ENCODE measurements around the gene GIGYF2.

The GIGYF2 gene

DNA sequence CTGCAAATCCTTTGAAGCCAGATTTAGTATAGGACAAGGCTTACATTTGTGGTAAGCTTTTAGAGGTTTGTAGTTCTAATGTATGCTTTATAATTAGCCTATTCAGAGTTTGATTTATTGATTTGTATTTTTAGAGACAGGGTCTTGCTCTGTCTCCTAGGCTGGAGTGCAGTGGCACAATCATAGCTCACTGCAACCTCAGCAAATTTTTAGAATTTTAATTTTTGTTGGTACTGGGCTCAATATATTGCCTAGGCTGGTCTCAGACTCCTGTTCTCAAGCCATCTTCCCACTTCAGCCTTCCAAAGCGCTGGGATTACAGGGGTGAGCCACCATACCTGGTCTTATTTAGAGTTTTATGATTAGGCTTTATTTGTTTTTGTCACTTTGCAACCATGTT is 74.7 kb downstream of the GIGYF2 start:
- no peak for DNase-seq

DNA sequence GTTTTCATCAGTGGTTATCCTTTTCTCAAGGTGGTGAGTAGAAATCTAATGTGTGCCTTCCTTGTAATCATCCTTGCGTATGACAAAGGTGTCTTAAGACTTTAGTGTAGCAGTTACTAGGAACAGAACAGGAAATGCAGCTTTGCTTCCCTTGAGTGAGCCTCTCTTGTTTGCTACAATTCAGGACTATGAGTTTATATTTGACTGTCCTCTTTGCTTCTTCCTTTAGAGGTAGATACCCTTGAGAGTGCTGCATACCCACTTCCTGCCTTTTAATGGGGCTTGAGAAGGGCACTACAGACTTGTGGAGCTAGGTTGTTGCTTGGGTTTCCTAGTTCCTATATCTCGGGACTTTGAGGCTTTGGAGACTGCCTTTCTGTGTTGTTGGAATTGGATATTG is 75.4 kb downstream of the GIGYF2 start:
- DNase-seq: no peak

DNA sequence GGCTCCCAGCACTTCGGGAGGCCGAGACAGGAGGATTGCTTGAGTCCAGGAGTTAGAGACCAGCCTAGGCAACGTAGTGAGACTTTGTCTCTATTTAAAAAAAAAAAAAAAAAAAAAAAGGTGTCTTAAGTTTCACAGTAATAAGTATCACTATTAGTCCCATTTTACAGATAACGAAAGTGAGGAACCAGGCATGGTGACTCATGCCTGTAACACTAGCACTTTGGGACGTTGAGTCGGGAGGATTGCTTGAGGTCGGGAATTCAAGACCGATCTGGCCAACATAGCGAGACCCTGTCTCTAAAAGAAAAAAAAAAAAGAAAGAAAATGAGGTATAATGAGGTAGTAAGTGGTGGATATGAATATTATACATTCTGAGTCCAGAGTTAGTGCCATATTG is 76.7 kb downstream of the GIGYF2 start:
- no peak for DNase-seq

DNA sequence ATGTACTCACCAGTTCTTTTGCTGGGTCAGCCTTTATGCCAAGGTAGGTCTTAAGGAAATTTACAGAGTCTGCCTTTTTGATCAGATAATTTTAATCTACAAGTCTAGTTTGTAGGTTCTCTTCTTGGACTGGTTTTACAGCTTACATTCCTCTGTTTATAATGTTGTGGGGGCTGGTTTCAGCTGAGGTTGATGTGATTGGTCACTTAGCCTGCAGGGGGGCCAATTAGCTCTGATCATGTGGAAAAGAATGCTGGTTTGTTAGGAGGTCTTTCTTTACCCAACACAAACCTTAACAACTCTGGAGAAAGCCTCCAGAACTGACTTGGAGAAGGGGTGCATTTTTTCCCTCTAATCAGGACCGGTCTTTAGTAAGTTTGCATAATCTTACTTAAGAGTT is 79.3 kb downstream of the GIGYF2 start, which contains the start of gene KCNJ13:
Gene KCNJ13, minus strand, starts transcription at position 131 of the 400 bp plus-strand sequence. CDS start 5,203 bp downstream, outside the sequence.
- DNase-seq: no peak

DNA sequence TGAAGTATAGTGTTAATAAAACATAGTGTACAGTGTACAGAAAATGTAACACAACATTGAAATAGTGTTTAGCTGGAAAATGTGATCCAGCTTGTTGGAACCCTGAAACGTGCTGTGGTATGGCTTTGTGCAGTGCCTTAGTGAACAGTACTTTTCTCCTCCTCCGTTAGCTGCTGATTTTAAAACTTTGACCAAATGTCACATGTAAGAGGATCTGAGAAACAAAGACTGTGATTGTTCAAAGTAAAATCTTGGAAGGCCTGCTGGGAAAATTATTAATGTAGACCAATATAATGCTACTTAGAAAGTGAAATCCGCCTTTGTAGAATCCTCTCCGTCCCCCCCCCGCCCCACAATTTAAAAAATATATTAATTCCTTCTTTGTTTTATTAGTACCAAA is 80.1 kb downstream of the GIGYF2 start:
- DNase-seq: no peak

DNA sequence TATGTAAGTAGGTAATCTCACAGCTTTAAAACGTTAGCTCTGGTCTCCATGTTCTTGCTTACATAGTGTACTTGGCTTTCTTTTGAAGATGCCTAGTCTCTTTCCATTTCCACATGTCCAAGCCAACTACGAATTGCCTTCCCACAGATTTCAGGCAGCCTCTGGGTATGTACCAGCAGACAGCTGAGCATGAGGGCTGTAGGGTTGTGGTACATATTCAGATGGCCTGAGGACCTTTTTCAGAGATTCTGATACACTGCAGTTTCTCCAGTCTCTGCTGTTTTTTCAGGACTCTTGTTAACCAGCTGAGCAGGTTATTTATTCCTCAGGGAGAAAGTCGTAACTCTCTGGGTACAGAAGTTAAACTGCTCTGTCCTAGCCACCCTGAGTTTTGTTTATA is 82.3 kb downstream of the GIGYF2 start:
- no peak for DNase-seq

DNA sequence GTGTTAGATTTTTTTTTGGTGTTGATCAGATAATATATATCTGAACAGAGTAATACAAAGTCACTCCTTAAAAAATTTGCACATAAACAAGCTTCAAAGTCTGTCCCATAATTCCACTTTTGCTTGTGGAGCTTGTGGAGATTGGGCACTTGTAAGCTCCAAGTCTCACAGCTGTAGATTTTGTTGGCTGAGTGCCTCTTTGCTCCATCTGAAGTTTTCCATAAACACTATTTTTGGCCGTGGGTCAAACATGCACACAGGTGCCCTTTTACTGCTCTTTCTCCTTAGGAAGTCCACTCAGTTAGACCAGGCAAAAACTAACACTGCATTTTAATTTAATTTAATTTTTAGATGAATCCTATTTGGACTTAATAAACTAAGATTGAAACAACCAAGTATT is 82.8 kb downstream of the GIGYF2 start:
- no peak for DNase-seq

DNA sequence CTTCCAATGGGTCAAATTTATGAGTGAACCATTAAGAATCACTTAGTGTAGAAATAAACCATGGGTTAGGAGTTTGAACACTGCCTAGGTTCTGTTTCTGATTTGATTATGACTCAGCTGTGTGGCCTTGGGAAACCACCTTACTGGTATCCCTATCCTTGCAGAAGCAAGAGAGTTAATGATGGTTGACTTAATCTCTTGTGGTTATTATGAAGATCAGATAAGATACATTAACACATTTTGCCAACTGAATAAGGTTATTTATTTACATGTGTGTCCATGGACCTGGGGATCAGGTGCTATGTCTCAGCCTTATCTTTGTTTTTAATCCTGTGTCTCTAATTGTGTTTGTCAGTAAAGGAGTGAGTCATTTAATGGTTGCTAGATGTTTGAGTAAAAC is 84.6 kb downstream of the GIGYF2 start:
- DNase-seq: no peak

DNA sequence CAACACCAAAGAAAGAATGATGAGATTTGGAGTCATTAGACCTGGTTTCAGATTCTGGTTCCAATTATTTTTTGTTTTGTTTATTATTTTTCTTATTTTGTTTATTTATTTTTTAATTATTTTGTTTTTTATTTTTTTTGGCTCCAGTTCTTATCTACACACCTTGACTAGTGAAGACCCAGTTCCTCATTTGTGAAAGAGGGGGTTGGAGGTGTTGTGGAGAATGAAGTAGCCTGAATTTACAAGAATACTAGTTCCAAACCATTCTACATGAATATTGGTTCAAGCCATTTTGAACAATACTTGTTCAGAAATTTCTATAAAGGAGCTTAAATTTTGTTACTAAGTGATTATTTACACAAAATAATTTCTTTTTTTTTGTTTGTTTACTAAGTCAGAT is 86.1 kb downstream of the GIGYF2 start:
- DNase-seq: no peak

DNA sequence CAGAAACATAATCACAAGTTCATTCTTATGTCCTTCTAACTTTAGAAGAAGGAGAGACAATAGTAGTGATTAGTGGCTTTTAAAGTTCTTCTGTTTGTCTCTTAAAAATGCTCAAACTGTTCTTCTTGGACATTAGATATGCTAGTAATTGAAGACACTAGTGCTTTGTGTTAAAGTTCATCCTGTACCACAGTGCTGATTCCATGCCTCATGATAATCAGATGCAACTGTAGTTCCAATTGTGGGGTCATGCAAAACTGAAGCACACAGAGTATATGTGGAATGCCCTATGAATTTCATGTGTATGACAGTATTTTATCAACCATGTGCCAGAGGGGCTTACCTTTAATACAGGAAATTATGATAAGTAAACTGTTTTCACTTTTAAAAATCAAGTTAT is 90.7 kb downstream of the GIGYF2 start:
- no peak for DNase-seq

DNA sequence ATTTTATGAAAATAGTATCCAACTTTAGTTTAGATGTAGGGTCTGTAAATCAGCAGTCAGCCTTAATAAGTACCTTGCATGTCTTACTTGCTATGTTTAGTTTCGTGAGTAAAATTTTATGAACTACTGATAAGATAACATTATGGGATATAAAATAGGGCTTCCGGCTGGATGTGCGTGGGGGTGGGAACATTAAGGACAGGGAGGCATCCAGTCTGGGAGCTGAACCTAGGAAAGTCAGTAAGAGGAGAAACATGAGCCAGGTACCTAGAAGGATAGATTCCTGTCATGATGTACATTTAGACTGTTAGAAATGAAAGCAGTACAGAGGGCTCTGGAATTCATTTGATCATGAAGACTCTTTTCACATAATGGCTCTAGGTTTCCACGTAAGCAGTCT is 92.0 kb downstream of the GIGYF2 start:
- no peak for DNase-seq

DNA sequence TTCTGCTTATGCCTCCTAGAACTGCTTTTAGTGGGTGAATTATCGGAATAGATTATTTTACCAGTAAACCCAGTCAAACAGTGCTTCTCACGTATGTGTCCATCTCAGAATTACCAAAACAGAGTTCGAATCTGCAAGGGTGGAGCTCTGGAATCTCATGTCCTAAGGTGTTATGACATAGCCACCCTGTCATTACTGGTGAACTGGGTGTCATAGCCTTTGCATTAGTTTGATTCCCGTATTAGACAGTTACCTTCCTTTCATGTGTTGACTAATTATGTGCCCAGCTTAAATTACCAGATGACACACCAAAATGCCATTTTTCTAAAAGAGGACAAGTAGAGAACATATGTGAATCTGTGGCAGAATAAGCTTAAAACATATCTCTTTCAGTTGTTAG is 94.4 kb downstream of the GIGYF2 start:
- no peak for DNase-seq

DNA sequence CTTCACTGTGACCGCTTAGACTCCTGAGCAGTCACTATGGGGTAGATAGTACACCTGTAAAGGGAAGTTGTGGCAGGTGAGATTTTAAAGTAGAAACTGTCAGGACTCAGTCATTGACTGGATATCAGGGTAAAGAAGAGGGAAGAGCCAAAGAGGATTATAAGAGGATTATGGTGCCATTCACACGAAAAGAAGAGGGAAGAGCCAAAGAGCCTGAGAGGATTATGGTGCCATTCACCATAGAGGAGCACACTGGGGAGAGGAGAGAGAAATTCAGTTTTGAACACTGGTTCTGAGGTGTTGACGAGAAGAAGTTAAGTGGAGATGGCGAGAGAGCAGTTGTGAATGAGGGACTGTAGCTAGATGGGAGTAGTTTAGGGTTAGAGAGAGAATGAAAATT is 96.1 kb downstream of the GIGYF2 start:
- no peak for DNase-seq

DNA sequence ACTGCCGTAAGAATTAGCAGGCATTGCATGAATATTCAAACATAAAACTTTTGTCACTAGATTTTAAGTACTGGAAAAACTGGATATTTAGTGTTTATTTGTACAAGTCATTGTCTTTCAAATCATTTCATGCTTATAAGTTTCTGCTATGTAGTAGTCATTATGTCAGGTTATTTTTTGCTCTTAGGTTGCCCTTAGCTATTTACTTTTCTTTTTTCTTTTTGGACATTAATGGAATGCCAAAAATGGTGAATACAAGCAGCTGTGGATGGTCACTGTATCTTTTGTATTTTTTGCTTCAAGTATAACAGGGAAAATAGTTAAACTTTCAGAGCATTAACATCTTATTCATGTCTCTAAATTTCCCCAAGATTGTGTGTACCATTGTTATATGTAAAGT is 97.8 kb downstream of the GIGYF2 start:
- DNase-seq: no peak

DNA sequence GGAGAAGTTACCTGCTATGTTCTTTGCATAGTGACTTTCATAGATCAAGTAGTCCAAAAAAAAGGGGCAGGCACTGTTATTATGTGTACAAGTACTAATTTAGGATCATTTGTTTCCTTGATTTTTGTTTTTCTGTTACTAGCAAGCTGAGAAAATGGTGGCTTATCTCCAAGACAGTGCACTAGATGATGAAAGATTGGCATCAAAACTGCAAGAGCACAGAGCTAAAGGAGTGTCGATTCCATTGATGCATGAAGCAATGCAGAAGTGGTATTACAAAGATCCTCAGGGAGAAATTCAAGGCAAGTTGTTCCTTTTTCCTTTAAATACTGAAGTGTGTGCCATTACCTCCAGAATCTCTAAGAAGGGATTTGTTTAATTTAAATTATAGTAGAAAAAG is 98.8 kb downstream of the GIGYF2 start:
- no peak for DNase-seq

DNA sequence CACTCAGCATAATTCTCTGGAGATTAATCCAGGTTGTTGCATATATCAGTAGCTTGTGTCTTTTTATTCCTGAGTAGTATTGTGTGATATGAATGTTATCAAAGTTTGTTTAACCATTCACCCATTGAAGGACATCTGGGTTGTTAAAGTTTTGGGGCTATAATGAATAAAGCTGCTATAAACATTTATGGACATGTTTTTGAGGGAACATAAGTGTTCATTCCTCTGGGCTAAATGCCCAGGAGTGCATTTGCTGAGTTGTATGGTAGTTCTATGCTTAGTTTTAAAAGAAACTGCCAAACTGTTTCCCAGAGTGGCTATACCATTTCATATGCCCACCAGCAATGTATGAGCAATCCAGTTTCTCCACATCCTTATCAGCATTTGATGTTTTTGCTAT is 101.1 kb downstream of the GIGYF2 start:
- DNase-seq: no peak

DNA sequence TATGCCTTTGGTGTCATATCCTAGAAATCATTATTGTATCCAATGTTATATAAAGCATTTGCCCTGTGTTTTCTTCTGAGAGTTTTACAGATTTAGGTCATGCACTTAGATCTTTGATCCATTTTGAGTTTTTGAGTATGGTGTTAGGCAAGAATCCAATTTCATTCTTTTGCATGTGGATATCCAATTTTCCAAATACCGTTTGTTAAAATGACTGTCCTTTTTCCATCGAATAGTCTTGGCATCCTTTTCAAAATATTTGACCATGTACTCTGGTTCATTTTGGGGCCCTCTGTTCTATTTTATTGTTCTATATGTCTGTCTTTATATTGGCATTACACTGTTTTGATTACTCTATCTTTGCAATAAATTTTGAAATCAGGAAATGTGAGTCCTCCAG is 103.0 kb downstream of the GIGYF2 start:
- no peak for DNase-seq

DNA sequence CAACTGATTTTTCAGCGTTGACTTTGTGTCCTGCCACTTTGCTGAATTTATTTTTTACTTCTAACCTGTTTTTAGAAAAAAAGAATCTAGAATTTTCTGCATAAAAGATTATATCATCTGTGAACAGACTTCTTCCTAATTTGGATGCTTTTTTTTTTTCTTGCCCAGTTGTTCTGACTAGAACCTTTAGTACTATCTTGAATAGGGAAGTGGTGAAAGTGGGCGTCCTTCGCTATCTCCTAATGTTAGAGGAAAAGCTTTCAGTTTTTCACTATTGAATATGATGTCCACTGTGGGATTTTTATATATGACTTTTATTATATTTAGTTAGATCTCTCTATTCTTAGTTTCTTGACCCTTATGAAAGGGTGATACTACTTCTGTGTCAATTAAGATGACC is 105.0 kb downstream of the GIGYF2 start:
- no peak for DNase-seq

DNA sequence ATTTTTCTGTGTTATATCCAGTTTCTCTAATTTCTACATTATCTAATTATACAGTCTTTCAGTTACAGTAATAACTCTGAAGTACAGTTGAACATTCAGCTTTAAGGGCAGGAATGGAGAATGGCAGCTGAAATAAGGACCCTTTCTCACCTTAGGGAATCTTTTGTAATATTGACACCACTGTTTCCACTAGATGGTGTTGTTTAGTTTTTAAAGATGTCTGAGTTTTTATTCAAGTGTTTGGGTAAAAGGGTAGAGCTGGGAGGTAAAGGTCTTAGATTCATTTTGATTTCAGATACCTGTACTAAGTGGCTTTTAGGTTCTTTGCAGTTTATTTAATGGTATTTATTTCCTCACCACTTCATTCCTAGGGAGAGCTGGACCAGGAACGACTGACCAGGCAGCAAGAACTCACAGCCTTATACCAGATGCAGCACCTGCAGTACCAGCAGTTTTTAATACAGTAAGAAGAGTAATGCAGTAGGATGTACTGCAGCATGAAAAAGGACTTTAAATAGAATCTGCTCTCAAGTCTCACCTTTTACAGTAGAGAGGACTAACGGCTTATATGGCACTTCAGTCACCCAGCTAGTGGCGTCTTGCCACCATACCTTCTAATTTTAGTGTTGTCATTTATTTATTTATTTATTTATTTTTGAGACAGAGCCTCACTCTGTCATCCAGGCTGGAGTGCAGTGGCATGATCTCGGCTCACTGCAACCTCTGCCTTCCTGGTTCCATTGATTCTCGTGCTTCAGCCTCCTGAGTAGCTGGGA is 112.4 kb downstream of the GIGYF2 start:
- no peak for DNase-seq

DNA sequence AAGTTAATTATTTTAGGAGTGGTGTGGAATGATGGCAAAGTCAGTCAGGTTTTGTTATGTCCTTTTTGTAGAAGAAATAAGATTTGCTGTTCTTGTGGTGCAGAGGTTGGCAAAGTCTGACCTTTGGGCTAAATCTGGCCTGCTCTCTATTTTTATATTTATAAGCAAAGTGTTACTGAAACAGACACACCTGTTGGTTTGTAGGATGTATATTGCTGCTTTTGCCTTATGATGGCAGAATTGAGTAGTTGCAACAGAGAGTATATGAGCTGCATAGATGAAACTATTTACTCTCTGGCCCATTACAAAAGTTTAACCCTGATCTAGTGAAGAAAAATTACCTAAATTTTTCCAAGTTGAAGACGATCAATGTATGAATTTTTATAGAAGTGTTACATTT is 113.3 kb downstream of the GIGYF2 start:
- DNase-seq: no peak

DNA sequence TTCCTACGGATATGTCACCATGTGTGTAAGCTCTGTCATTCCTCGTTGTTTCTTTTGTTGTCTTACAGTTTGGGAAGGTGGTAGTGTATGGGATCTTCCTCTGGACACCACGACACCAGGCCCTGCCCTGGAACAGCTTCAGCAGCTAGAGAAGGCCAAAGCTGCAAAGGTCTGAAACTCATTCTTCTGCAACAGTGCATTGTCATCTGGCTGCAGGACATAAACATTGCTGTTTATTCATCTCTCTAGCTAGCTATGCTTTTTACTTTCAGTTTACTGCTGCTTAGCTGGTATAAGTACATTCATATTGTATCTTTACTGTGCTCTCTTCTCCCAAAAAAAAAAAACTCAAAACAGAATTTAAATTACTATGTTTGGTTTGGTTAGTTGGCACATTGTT is 118.4 kb downstream of the GIGYF2 start:
- no peak for DNase-seq

DNA sequence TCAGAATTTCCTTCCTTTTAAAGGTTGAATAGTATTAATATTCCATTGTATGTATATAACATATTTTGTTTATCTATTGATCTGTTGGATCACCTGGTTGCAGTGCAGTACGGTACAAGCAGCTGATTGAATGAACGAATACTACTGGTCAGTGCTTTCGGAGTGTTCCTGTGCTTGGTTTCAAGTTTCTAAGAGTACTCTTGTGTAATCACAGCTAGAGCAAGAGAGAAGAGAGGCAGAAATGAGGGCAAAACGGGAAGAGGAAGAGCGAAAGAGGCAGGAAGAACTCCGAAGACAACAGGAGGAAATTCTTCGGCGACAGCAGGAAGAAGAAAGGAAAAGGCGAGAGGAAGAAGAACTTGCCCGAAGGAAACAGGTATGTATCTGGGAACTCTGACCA is 119.5 kb downstream of the GIGYF2 start:
- DNase-seq: no peak

DNA sequence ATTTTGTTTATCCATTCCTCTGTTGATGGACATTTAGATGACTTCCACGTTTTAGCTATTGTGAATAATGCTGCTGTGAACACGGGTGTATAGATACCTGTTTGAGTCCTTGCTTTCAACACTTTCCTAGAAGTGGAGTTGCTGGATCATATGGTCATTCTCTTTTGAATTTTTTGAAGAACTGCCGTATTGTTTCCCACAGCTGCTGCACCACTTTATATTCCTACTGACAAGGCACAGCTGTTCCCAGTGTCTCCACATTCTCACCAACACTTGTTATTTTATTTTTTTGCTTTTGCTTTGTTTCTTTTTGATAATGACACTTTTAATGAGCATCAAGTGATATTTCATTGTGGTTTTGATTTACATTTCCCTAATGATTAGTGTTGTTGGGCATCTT is 120.6 kb downstream of the GIGYF2 start:
- no peak for DNase-seq

DNA sequence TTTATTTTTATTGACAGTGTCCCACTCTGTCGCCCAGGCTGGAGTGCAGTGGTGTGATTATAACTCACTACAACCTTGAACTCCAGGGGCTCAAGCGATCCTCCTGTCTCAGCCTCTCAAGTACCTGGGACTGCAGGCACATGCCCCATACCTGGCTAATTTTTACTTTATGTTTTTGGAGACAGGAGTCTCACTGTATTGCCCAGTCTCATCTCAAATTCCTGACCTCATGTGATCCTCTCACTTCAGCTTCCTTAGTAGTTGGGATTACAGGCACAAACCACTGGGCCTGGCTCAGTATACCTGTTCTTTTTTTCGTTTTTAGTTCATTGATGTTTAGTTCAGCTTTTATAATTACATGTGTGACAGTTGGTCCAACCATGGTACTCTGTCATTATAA is 132.9 kb downstream of the GIGYF2 start:
- no peak for DNase-seq

DNA sequence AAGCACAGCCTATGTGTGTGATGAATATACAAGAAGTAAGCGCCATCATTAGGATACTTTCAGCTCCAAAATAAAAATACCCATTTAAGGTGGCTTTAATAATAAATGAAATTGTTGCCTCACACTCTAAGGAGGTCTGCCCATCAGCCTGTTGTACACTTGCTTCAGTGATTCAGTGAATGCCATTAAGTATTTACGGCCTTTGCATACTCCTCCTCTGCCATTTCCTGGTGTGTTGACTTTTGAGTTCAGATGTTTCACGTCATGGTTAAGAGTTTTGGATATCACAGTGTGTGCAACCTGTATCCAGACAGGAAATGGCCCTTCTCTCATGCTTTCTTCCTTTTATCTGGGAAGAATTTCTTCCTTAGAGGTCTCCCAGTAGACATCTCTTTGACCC is 134.4 kb downstream of the GIGYF2 start:
- DNase-seq: no peak

DNA sequence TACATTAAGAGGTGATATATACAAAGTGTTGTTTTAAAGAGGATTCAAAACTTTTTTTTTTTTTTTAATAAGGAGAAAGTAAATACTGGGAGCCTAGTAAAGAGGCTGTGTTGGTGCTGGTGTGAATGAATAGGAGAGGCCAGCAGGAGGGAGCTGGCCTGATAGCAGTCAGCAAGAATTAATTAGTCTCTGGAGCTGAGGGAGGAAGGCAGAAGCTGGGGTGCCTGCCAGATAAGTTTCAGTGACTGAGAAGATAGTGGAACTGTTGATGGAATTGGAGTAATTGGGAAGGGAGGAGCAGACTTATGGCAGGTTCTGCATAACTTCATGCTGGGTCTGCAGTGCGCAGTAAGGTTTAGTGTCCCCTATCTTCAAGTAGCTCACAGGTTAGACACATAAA is 136.7 kb downstream of the GIGYF2 start:
- DNase-seq: no peak

Data from NCI-H2081 treated with DMSO at 0.1 percent for 48 hours (cell line).